GM10847 (cell line): ENCODE data around the gene MAD1L1.

ENCODE experiments used
- POLR2A ChIP-seq: IDR thresholded peaks from 2 replicates; pipeline ENCODE4 v1.6.1; 2011; ENCODE audit not compliant: insufficient read length; ENCODE audit errors: extremely low read depth

MAD1L1 gene

GRCh38 chr7:1949681-1950055 is 283.1 kb downstream of the MAD1L1 start:
- TF ChIP-seq POLR2A, result no peak

GRCh38 chr7:1948887-1949680 is 283.7 kb downstream of the MAD1L1 start:
- no peak for TF ChIP-seq POLR2A

GRCh38 chr7:1948301-1948796 is 284.4 kb downstream of the MAD1L1 start:
- no peak for TF ChIP-seq POLR2A

GRCh38 chr7:1947586-1948217 is 285.0 kb downstream of the MAD1L1 start:
- no peak for TF ChIP-seq POLR2A

- no peak for TF ChIP-seq POLR2A
These were observed 285.8 kb downstream of the MAD1L1 start for GRCh38 chr7:1946773-1947450.

- TF ChIP-seq POLR2A, result no peak
These were observed 286.5 kb downstream of the MAD1L1 start for GRCh38 chr7:1946025-1946772.

- no peak for TF ChIP-seq POLR2A
These were observed 287.2 kb downstream of the MAD1L1 start for GRCh38 chr7:1945558-1945957.

GRCh38 chr7:1944619-1945210 is 288.0 kb downstream of the MAD1L1 start:
- TF ChIP-seq POLR2A, result no peak

GRCh38 chr7:1943933-1944618 is 288.7 kb downstream of the MAD1L1 start:
- TF ChIP-seq POLR2A, result no peak

- TF ChIP-seq POLR2A, result no peak
These were observed 289.4 kb downstream of the MAD1L1 start for GRCh38 chr7:1943326-1943725.

- no peak for TF ChIP-seq POLR2A
These were observed 289.8 kb downstream of the MAD1L1 start for GRCh38 chr7:1942941-1943289.

GRCh38 chr7:1942243-1942940 is 290.4 kb downstream of the MAD1L1 start:
- TF ChIP-seq POLR2A, result no peak

- no peak for TF ChIP-seq POLR2A
These were observed 291.1 kb downstream of the MAD1L1 start for GRCh38 chr7:1941464-1942242.
